GM12892 (cell line): Measurements from ENCODE around the gene PFKFB3.

Source experiments
- POLR2A ChIP-seq: IDR thresholded peaks from 2 replicates; pipeline ENCODE4 v1.6.1; 2011; ENCODE audit warnings: low read depth, low read length, control low read depth
- POLR2AphosphoS5 ChIP-seq: IDR thresholded peaks from 2 replicates; pipeline ENCODE4 v1.6.1; 2011; ENCODE audit warnings: low read depth, low read length, control low read depth

GRCh38 chr10:6226216-6226615, 23.5 kb downstream of the PFKFB3 start:
- no peak for TF ChIP-seq POLR2AphosphoS5
- TF ChIP-seq POLR2A = no peak
